Lower leg skin (tissue), 3 donors: ENCODE measurements around the gene MVB12B.

Source experiments
- POLR2A ChIP-seq, 2 donors: fragments of 450-650 bp; IDR thresholded peaks; one replicate each; pipeline ENCODE4 v1.6.1; 2016 to 2017; ENCODE audit warnings: antibody characterized with exemption in 2 of 2, mild to moderate bottlenecking in 1 of 2, moderate library complexity in 1 of 2
- TF ChIP-seq, protein P1 (sequence below), 3 donors: fragments of 450-650 bp; IDR thresholded peaks; one replicate each; pipeline ENCODE4 v1.5.1; 2016; ENCODE audit warnings: antibody characterized with exemption in 3 of 3, mild to moderate bottlenecking in 3 of 3, moderate library complexity in 2 of 3

DNA sequence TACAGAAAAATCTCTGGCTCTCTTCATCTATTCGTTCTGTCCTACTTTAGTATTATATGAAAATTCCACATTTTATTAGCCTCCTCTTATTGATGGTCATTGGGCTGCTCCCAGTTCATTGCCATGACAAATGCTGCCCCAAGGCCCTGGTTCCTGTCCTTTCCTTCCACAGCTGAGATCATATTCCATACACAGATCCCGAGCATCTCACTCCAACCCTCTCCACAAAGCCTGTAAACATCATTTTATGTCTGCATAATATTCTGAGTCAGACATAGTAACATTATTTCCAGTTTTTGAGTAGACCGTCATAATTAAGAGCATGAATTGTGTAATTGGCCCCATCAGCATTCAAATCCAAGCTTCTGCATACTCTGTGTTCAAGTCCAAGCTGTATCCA is 86.3 kb downstream of the MVB12B start:
- TF ChIP-seq, protein P1, sequence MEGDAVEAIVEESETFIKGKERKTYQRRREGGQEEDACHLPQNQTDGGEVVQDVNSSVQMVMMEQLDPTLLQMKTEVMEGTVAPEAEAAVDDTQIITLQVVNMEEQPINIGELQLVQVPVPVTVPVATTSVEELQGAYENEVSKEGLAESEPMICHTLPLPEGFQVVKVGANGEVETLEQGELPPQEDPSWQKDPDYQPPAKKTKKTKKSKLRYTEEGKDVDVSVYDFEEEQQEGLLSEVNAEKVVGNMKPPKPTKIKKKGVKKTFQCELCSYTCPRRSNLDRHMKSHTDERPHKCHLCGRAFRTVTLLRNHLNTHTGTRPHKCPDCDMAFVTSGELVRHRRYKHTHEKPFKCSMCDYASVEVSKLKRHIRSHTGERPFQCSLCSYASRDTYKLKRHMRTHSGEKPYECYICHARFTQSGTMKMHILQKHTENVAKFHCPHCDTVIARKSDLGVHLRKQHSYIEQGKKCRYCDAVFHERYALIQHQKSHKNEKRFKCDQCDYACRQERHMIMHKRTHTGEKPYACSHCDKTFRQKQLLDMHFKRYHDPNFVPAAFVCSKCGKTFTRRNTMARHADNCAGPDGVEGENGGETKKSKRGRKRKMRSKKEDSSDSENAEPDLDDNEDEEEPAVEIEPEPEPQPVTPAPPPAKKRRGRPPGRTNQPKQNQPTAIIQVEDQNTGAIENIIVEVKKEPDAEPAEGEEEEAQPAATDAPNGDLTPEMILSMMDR (IDR thresholded peaks at IDR 0.05), result no peak
- no peak for TF ChIP-seq POLR2A (IDR thresholded peaks at IDR 0.05)
